DND-41 (cell line): ENCODE data around the gene KIAA1191.

Experiments
- EZH2 ChIP-seq: IDR thresholded peaks from 3 replicates; pipeline ENCODE4 v1.6.1; 2012; ENCODE audit warnings: borderline replicate concordance, low read depth, mild to moderate bottlenecking, moderate library complexity, low read length, inconsistent platforms; ENCODE audit not compliant: severe bottlenecking
- TF ChIP-seq, protein P1 (sequence below): IDR thresholded peaks from 2 replicates; pipeline ENCODE4 v1.5.1; 2012; ENCODE audit warnings: borderline replicate concordance, low read length, moderate library complexity, mild to moderate bottlenecking; ENCODE audit not compliant: poor library complexity, severe bottlenecking; ENCODE audit errors: extremely low read depth

DNA sequence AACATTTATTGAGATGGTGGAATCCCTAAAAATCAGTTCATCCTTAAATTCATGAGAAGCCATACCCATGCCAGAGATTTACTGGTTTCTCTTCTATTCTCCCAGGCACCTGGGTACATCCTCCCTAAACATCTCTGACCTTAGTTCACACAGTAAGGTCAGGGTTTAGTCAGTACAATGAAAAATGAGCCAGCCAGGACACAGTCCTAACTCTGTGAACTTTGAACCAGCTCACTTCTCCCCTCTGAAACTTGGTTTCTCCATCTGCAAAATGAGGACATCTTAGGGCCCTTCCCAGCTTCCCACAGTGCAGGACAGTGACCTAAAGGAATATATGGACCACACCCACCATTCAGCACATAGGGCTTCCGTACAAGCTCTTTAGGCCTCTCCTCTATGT is 24.9 kb upstream of the KIAA1191 start:
- TF ChIP-seq, protein P1, sequence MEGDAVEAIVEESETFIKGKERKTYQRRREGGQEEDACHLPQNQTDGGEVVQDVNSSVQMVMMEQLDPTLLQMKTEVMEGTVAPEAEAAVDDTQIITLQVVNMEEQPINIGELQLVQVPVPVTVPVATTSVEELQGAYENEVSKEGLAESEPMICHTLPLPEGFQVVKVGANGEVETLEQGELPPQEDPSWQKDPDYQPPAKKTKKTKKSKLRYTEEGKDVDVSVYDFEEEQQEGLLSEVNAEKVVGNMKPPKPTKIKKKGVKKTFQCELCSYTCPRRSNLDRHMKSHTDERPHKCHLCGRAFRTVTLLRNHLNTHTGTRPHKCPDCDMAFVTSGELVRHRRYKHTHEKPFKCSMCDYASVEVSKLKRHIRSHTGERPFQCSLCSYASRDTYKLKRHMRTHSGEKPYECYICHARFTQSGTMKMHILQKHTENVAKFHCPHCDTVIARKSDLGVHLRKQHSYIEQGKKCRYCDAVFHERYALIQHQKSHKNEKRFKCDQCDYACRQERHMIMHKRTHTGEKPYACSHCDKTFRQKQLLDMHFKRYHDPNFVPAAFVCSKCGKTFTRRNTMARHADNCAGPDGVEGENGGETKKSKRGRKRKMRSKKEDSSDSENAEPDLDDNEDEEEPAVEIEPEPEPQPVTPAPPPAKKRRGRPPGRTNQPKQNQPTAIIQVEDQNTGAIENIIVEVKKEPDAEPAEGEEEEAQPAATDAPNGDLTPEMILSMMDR, result no peak
- no peak for TF ChIP-seq EZH2
